GM10266 (cell line): ENCODE data around the gene ANKS1B.

ENCODE experiments used
- DNase-seq: peaks from one replicate; pipeline ENCODE4 v3.0.0; 2012; ENCODE audit errors: extremely low spot score
- CTCF ChIP-seq: IDR thresholded peaks from 2 replicates; pipeline ENCODE4 v1.5.1; 2012; ENCODE audit warnings: mild to moderate bottlenecking, low read depth; ENCODE audit not compliant: control insufficient read depth, insufficient read depth; ENCODE audit errors: missing control alignments

ANKS1B gene

GRCh38 chr12:98821232-98821631, 1163.5 kb downstream of the ANKS1B start:
- no peak for TF ChIP-seq CTCF
- no peak for DNase-seq

- DNase-seq, result no peak
- no peak for TF ChIP-seq CTCF
Observed at GRCh38 chr12:98819821-98820404, 1164.8 kb downstream of the ANKS1B start.

GRCh38 chr12:98819071-98819470, 1165.7 kb downstream of the ANKS1B start:
- no peak for DNase-seq
- TF ChIP-seq CTCF, result no peak

GRCh38 chr12:98818239-98818638, 1166.5 kb downstream of the ANKS1B start:
- no peak for TF ChIP-seq CTCF
- DNase-seq, result no peak

GRCh38 chr12:98817742-98818141, 1167.0 kb downstream of the ANKS1B start:
- no peak for TF ChIP-seq CTCF

GRCh38 chr12:98816720-98817119, 1168.0 kb downstream of the ANKS1B start:
- no peak for TF ChIP-seq CTCF
- DNase-seq, result no peak

More at GRCh38 chr12:98817742-98818141, 1167.0 kb downstream of the ANKS1B start:
- DNase-seq, result no peak

- DNase-seq, result no peak
- TF ChIP-seq CTCF, result no peak
Observed at GRCh38 chr12:98814254-98814653, 1170.5 kb downstream of the ANKS1B start.
